HG03521 (cell line): ENCODE measurements around the gene COL15A1.
"Not testable (repeated sequence)": the region's sequence is repeated elsewhere in the genome, so short reads cannot be mapped to it uniquely, and the experiment has no call there.

ENCODE experiments used
- ATAC-seq: cut with Tn5 transposase; IDR thresholded peaks from one replicate; pipeline ENCODE4 v1.9.1; 2021; ENCODE audit warnings: mild to moderate bottlenecking, moderate library complexity; ENCODE audit not compliant: unreplicated experiment

Gene COL15A1

DNA sequence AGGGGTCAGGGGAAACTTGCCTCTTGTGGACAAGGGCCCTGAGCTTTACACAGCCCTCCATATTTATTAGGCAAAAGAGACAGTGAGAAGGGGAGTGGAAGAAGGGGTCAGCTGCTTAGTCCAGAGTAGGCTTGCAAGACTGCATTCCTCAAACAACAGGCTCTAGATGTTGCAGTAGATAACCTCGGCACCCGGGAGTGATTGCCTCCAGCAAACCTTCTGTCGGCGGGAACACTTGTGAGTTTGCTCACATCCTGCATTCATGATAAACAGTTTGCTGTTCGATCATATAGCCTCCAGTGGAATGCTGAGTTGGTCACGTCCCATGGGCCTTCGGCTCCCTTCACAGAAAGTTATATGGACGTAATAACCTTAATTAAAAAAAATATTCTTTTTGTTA lies 66.7 kb downstream of the COL15A1 start:
- ATAC-seq: not testable (repeated sequence)

DNA sequence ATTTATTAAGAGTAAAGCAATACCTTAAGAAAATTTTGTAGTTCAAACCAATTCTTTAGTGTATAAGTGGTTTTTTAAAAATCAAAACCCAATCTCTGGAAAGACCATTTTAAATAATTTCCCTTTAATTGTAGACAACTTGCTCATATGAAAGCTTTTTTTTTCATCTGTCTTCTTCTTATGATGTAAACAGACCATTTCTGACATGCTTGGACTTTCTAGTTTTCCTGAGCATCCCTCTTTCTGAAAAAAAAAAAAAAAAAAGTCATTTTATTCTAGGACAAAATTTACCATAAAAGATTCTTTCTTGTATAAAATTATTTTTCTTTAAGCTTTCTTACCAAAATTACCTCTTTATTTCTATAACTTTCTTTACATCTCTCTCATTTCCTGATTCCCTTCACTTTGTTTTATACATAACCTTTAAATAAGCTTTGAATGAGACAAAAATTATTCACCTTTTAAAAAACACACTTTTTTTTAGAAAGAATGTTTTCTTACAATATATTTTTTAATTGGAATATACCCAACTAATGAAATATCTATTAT lies 67.5 kb downstream of the COL15A1 start:
- no peak for ATAC-seq

DNA sequence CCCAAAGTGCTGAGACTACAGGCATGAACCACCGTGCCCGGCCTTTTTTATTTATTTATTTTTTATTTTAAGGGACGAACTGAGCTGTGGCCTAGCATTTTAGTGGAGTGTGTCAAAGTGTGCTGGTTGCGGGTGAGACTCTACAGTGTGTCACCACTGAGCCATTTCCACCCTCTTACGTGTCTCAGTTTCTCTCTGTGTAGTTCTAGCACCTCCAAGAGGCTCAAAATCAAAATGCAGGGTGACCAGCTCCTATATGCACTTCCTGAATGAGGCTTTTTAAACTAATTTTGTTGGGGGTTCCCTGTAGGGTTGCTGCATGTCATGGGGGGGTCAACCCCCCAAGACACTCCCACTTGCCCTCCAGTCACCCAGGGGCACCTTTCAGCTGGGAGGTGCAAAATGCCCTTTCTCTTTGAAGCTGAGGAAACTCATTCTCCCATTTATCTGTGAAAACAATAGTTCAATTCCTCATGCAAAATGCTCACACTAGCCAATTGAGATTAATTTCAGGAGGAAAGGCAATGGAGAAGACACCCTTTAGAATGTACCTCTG lies 69.3 kb downstream of the COL15A1 start:
- no peak for ATAC-seq

DNA sequence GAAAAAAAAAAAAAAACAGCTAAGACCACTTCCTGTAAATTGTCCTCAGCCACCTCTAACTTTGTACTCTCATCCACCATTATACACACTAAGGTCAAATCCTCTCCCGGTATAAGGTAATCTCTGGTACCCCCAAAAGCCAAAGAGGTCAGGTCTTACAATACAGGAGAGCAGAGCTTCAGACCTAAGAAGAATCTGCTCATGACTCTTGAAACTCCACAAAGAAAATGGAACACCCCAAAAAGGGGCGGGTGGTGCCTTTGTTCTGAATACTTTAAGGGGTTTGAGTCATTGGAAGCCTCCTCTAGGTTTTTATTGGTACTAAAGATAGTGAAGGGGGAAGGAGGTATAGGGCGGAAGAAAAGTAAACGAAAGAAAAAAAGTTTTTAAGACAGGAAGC lies 69.8 kb downstream of the COL15A1 start:
- ATAC-seq: no peak

DNA sequence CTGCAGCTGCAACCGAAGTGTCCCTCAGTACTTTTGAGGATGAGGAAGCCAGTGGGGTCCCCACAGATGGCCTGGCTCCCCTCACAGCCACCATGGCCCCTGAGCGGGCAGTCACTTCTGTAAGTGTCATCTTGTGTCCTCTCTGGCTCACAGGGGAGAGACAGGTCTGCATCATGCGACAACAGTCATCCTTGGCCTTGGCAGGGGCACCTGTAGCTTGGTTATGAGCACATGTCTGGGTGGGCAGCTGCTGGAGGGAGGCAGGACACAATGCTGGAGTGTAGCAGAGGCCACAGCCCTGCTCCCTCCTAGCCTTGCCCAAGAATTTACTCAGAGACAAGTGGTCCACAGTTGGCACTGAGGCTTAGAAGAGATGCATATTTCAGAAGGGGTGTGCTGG lies 71.7 kb downstream of the COL15A1 start:
- no peak for ATAC-seq

- ATAC-seq: no peak
These were observed 72.2 kb downstream of the COL15A1 start for GRCh38 chr9:99015890-99016289.

- ATAC-seq: no peak
These were observed 73.1 kb downstream of the COL15A1 start for GRCh38 chr9:99016681-99017387.

DNA sequence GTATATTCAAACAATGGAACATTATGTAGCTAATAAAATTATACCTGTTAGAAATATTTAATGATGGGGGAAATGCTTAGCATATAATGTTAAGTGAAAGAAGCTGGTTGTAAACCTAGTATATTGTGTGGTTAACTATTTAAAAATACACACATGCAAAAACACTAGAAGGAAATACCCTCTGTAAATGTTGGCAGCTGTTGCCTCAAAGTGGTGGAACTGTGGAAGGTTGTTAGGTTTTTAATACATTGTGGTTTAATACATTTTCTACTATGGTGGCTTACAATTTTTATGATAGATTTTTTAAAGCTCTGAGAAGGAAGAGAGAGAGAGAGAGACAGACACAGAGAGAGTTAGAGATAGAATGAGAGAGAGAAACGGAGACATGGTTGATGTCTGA lies 74.9 kb downstream of the COL15A1 start:
- ATAC-seq: no peak

DNA sequence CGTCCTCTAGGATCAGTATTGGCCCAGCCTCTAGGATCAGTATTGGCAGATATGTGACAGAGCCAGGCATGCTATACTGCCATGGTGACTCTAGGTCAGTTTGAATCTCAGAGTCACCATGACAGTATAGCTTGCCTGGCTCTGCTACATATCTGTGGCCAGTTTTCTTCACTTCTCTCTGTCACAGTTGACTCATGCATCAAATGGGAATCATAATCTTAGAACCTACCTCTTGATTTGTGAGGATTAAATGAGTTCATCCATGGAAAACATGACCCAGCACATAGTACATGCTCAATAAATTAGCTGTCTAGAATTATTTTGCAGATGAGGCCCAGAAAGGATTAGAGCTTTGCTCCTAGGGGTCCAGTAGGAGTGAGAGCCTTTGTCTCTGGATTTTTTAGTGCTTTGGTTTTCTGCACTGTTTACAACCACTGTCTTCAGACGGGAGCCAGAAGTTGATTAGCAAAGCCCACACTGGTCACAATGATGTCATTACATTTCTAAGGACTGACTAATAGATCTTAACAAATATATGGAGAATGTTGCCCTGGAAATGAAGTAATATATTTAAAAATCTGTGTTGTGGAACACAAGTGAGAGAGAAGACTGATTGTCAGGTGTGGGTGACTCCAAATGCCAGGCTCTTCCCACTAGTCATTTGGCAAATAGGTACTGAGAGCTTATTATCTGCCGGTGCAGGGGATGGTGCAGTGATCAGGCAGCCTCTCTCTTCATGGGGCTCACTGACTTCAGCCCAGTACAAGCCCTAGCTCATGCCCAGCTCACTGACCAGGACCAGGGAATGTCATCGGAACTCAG lies 76.0 kb downstream of the COL15A1 start:
- no peak for ATAC-seq

DNA sequence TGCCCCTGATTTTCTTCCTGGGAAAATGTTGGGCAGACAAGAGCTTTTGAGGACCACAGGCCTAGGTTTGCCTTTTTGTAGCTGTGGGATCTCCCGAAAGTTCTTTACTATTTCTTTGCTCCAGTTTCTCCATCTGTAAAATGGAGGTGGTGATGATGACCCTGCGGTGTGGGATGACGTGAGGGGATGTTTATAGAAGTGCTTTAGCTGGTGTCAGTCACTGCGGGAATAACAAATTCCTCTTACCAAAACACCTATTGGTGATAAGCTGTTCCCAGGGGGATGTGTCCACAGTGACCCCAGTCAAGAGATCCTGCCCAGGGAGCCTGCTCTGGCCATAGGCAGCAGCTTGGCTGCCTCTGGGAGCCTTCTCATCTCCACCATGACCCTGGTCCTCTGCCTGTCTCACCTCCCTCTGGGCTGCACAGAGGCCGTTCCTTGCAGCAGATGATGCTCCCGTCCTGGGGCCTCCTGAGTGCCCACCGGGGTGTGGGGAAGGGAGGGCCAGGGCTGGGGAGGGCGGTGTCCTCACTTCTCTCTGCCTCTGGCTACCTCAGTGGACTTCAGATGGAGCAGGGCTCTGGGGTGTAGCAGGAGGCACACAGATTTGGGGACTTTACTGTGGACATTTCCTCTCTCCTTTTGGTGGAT lies 77.2 kb downstream of the COL15A1 start:
- ATAC-seq: no peak

- ATAC-seq: no peak
These were observed 77.8 kb downstream of the COL15A1 start for GRCh38 chr9:99021512-99021911.

DNA sequence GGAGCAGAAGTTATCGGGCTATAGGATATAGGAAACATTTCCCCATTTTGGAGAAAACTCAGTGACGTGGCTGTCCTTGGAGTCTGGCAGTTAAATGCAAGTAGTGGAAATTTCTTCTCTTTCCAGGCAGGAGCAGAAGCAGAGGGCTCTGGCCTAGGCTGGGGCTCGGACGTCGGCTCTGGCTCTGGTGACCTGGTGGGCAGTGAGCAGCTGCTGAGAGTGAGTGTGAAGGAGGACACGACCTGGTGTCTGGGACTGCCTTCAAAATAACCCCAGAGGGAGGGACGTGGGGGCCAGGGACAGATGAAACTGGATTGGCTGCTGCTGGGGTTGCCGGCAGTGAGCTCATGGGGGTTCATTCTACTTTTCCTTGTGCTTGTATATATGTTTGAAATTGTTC lies 79.5 kb downstream of the COL15A1 start:
- no peak for ATAC-seq

DNA sequence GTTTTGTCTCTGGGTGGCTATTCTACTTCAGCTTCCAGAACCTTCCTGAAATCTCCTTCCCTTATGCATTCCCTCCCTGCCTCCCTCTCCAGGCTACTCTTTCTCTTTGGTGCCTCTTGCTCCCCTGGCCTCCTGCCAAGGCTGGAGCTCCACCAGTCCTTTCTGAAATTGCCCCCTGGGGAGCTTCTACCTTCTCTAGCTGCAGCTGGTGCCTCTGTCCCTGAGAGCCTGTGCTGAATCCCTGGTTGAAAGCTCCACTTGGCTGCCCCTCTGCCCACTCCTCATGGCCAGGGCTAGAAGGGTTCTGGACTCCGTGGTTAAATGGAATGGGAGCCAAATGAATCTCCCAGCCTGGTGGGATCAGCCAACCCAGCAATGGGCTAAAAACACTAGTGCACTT lies 80.1 kb downstream of the COL15A1 start:
- ATAC-seq: no peak

GRCh38 chr9:99024959-99025358 lies 81.3 kb downstream of the COL15A1 start:
- ATAC-seq: no peak

DNA sequence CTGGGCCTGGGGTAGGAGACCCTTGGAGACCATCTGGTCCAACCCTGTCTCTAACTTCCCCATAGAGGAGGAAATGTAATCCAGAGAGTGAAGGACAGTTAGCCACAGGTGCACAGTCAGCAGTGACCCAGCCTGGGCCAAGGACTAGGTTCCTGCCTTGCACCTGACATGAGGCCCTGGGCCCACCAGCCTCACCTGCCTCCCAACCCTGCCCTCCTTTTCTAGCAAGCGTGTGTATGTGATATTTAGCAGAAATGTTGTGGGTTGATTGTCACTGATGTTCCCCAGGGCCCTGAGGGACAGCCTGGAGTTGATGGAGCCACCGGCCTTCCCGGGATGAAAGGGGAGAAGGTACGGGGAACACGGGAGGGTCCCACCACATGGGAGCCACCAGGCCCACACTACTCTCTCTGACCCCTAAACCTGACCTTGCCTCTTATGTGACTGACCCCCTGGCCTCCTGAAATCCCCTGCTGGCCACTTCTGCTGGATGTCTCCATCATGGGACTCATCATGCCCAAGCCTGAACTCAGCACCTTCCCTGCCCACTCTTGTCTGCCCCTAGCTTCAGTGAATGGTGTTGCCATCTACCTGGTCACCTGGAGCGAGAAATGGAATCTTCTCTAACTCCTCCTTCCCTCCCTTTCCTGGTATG lies 82.0 kb downstream of the COL15A1 start:
- ATAC-seq: no peak

DNA sequence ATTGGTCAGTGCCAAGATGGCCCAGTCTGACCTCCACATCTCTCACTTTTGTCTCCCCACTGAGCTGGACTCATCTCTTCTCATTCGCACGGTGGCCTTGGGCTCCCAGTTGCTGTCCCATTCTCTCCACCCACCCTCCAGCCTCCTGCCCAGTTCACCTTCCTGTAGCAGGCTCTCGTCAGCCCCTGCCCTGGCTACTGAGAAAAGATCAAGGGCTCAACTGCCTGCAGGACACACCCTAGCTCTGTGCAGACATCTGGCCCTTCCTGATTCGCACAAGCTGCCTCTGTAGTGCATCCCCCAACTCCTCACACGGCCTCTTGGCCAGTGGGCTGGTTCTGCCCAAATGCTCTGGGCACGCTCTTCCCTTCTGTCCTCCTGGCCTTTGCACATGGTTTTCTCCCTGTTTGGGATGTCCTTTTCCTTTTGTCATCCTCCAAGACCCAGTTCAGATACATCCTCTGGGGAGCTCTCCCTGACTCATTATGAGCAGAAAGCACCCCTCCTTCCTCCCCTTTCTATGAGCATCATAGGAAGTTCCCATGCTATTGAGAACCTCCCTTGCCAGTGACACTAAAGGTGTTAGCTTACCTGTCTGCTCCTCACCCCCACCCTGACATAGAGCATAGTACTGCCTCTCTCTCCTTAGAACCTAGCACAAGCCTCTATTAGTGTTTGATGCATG lies 82.7 kb downstream of the COL15A1 start:
- ATAC-seq: no peak

- no peak for ATAC-seq
These were observed 83.2 kb downstream of the COL15A1 start for GRCh38 chr9:99026956-99027298.

DNA sequence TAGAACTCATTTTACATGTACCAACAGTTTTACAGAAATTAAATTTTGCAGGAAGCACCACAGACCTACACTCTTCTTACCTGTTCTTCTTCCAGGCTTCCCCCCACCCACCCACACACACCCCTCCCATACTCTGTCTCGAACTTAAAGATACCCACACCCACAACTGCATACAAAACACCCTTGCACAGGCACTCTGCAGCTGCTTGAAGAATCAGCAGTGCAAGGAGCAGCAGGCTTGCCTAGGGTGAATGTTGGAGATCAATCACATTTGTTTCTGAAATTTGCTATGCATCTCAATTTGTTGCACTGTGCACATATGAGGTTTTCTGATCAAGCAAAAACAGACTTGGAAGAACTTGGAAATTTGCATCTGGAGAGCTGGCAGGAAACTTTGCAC lies 83.7 kb downstream of the COL15A1 start:
- no peak for ATAC-seq

GRCh38 chr9:99029083-99029645 lies 85.5 kb downstream of the COL15A1 start:
- ATAC-seq: no peak

- ATAC-seq: no peak
These were observed 86.4 kb downstream of the COL15A1 start for GRCh38 chr9:99030092-99030511.
